NCI-H2196 (cell line): ENCODE data around the gene UBA5.

Experiments
- DNase-seq: peaks from one replicate; lab custom pipeline; 2025; ENCODE audit not compliant: unreplicated experiment; lab: John Stamatoyannopoulos, UW

UBA5 gene

DNA sequence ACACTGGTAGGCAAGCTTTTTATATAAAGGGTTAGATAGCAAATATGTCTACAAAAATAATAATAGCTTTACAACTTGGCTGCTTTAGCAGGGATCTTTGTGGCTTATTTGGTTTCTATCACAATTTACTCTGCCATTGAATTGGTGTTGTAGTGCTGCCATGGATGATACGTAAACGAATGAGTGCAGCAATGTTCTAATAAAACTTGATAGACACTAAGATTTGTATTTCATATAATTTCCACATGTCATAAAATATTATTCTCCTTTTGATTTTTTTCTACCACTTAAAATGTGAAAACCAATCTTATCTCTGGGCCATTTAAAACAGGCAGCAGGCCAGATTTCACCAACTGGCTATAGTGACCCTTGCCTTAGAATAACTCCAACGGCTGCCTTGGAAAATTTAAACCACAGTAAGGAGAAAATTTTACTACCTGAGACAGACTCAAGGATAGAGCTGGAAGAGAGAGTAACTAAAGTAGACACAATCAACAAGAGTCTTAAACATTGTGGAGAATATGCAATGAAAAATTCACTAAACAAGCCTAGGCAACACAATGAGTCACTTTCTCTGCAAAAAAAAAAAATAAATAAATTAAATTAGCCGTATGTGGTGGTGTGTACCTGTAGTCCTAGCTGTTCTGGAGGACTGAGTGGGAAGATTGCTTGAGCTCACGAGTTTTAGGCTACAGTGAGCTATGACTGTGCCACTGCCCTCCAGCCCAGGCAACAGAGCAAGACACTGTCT is 54.0 kb downstream of the UBA5 start:
- no peak for DNase-seq

DNA sequence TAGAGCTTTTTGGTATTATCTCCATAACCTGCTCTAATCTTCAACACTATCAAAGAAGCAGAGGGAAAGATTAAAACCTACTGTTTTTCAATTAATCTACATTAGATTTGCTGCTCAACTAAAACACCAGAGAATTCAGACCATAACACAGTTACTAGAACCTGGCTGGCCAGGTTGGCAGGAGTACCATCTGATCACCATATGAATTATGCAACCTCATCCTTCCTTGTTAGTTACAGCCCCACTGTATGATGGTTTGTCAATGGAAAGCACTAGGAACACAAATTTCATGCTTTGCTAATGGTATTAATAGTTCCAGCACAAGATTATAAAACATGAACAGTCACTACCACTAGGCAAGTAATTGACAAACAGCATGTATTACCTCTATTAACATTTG is 56.2 kb downstream of the UBA5 start:
- DNase-seq = no peak

- no peak for DNase-seq
Measured at GRCh38 chr3:132720228-132720627, 60.1 kb downstream of the UBA5 start.

- peak; percentile 76 for DNase-seq
Measured at GRCh38 chr3:132721479-132722164, 61.5 kb downstream of the UBA5 start.

DNA sequence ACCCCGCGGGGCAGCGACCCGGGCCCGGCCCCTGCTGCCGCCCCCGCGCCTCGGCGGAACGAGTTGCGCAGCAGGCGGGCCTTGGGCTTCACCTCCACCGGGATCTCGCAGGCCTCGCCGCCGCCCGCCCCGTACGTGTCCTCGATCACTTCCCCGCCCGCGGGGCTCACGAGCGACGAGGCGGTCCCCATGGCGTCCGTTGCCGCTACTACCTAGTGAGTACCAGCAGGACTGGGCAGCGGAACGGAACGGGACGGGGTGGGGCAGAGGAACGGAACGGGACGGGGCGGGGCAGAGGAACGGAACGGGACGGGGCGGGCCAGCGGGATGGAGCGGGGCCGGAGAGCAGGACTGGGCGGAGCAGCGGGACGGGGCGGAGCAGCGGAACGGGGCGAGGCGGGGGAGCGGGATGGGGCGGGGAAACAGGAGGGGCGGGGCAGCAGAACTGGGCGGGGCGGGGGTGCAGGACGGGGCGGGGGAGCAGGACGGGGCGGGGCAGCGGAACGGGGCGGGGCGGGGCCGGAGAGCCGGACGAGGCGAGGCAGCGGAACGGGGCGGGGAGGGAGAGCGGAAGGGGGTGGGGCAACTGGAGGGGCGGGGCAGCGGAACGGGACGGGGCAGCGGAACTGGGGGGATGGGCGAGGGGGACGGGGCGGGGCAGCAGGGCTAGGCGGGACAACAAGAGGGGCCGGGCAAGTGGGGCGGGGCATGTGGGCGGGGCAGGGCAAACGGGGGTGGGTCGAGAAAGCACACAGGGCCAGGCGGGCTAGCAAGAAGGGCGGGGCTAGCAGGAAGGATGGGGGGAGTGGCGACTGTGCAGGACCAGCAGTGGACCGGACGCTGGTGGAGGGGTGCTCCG is 62.3 kb downstream of the UBA5 start, which contains the start of gene NPHP3:
Gene NPHP3 (minus strand): TSS at position 245 of the 859 bp plus-strand sequence. CDS start 54 bp downstream, at position 191.
- peak; percentile 95 for DNase-seq

DNA sequence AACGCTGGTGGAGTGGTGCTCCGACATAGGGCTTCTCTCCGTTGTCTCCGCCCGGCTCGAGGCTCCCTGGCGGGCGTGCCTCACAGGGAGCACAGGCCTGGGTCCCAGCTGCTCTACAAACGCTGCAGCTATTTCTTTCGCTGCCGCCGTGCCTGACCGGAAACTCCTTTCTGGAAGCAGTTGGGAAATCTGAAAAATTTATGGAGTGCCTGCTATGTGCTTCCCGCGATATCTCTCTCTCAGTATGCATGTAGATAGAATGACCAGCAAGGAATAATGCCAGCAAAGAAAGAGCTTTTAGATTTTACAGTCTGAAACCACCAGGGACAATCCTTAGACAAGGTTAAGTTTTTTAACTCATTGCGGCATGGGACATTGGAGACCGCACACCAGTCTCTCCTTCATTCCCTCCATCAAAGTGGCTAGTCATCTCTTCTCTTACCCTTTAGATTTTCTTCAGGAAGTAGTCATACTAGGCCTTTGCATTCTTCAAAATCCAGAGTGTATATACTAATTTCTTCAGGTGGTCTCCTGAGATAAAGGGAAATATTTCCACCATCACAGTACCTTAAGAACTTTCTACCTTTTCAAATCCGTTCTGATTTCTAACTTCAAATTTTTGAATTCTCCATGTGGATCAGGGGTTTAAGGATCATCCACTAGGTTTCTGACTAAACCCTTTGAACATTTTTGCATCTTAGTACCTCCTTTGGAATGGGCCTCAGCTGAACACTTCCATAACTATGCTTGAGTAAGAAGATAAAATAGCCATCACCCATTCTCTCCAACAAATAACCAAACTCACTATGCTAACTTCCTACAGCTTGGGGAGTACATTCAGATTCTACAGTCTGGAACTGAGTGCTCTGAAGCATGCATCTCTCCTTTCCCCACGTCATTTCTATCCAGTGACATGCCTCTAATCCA is 63.2 kb downstream of the UBA5 start:
- no peak for DNase-seq

DNA sequence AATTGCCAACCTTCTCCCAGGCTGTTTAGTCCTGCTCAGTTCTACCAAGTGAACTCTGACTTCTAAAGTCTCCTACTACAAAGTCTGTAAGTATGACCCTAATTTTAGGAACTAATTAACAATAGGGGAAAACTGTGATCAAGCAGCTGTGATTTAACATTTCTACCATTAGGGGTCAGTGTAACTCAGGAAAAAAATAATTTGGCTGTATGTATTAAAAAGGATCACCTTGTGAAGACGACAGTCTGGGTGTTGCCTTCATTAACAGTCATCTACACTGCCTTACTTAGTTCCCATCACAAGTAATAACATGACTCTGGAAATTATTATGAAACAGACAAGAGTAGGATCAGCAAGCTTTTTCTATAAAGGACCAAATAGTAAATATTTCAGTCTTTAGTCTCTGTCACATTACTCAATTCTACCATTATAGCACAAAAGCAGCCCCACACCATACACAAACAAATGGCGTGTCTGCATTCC is 66.3 kb downstream of the UBA5 start:
- DNase-seq = peak; percentile 56
